HFFc6 (cell line): ENCODE measurements around the gene LETM1. TPM values are rescaled to one million over a fixed set of nuclear protein-coding genes. Genes with fewer than 3 reads are reported as not detected.

Experiments used
- DNase-seq: peaks from one replicate; pipeline ENCODE4 v3.0.0-alpha.2; 2018
- H3K27ac Mint-ChIP-seq: 2 replicates; pipeline ENCODE4 v1.8.0; 2020; ENCODE audit warnings: mild to moderate bottlenecking, mixed read lengths
- H3K27me3 Mint-ChIP-seq: 2 replicates; pipeline ENCODE4 v1.8.0; 2021; ENCODE audit warnings: mild to moderate bottlenecking, moderate library complexity, mixed read lengths; ENCODE audit not compliant: insufficient read depth
- H3K36me3 Mint-ChIP-seq: 2 replicates; pipeline ENCODE4 v1.8.0; 2021; ENCODE audit warnings: low read depth, mixed read lengths
- H3K4me1 Mint-ChIP-seq: 2 replicates; pipeline ENCODE4 v1.8.0; 2020; ENCODE audit warnings: low read depth, mixed read lengths
- H3K4me3 Mint-ChIP-seq: 2 replicates; pipeline ENCODE4 v1.8.0; 2020; ENCODE audit warnings: mild to moderate bottlenecking, moderate library complexity, mixed read lengths
- H3K9me3 Mint-ChIP-seq: 2 replicates; pipeline ENCODE4 v1.8.0; 2020; ENCODE audit warnings: mild to moderate bottlenecking, mixed read lengths
- CTCF ChIP-seq: fragments of 200-600 bp; sonication (generic); IDR thresholded peaks from 2 replicates; pipeline ENCODE4 v1.5.0; 2021; ENCODE audit warnings: antibody characterized with exemption, mild to moderate bottlenecking
- total RNA-seq, 6 experiments: library from RNA; stranded (reverse); fragmentation: NEBNext Ultra II Directional; extraction: Animal tissue kit (Norgen Biotek cat#: 25700); gene quantifications; 2 replicates in 1 of 6; 3 replicates in 5 of 6; pipeline ENCODE4 v1.2.3, GENCODE V29; 2021

Gene LETM1
- total RNA-seq, 6 experiments from 2014 or later, result 47.4 to 64.0 (median 53.3) TPM

GRCh38 chr4:1775731-1776500, 80.0 kb downstream of the LETM1 start:
- H3K27ac Mint-ChIP-seq, result no peak overlapping the region
- no peaks in the 10 kb centered on the region for H3K4me1 Mint-ChIP-seq
- no peak for TF ChIP-seq CTCF
- no peak overlapping the region for H3K4me3 Mint-ChIP-seq
- H3K27me3 Mint-ChIP-seq, result peaks cover 4% of the 10 kb centered on the region
- no peaks in the 10 kb centered on the region for H3K36me3 Mint-ChIP-seq
- peak; percentile 48 for DNase-seq
- no peaks in the 10 kb centered on the region for H3K9me3 Mint-ChIP-seq

- TF ChIP-seq CTCF, result no peak
- no peak overlapping the region for H3K4me3 Mint-ChIP-seq
Observed at GRCh38 chr4:1773754-1774153, 82.2 kb downstream of the LETM1 start.

GRCh38 chr4:1772853-1773538, 83.0 kb downstream of the LETM1 start:
- no peak for TF ChIP-seq CTCF
- Mint-ChIP-seq H3K27ac (no peak overlapping the region), H3K36me3 (no peaks in the 10 kb centered on the region), H3K4me1 (no peaks in the 10 kb centered on the region), H3K27me3 (peaks cover 2% of the 10 kb centered on the region; the same call in 1 of the 2 replicates), H3K9me3 (no peaks in the 10 kb centered on the region), H3K4me3 (no peak overlapping the region)
- DNase-seq, result no peak

More at GRCh38 chr4:1773754-1774153, 82.2 kb downstream of the LETM1 start:
- no peaks in the 10 kb centered on the region for H3K9me3 Mint-ChIP-seq
- no peaks in the 10 kb centered on the region for H3K36me3 Mint-ChIP-seq
- no peak overlapping the region for H3K27ac Mint-ChIP-seq
- peaks cover 2% of the 10 kb centered on the region; the same call in 1 of the 2 replicates for H3K27me3 Mint-ChIP-seq
- DNase-seq, result no peak
- H3K4me1 Mint-ChIP-seq, result no peaks in the 10 kb centered on the region

- no peaks in the 10 kb centered on the region for H3K9me3 Mint-ChIP-seq
- no peak overlapping the region for H3K27ac Mint-ChIP-seq
- H3K4me1 Mint-ChIP-seq, result no peaks in the 10 kb centered on the region
- no peak overlapping the region for H3K4me3 Mint-ChIP-seq
- peaks cover 2% of the 10 kb centered on the region; the same call in 1 of the 2 replicates for H3K27me3 Mint-ChIP-seq
- DNase-seq, result no peak
- no peaks in the 10 kb centered on the region for H3K36me3 Mint-ChIP-seq
- no peak for TF ChIP-seq CTCF
Observed at GRCh38 chr4:1771555-1772305, 84.2 kb downstream of the LETM1 start.

GRCh38 chr4:1770791-1771231, 85.1 kb downstream of the LETM1 start:
- no peak overlapping the region for H3K27ac Mint-ChIP-seq
- no peaks in the 10 kb centered on the region for H3K9me3 Mint-ChIP-seq

More at GRCh38 chr4:1770791-1771231, 85.1 kb downstream of the LETM1 start:
- Mint-ChIP-seq H3K4me1 (no peaks in the 10 kb centered on the region), H3K4me3 (no peak overlapping the region), H3K36me3 (no peaks in the 10 kb centered on the region), H3K27me3 (peaks cover 2% of the 10 kb centered on the region; the same call in 1 of the 2 replicates)
- no peak for TF ChIP-seq CTCF
- no peak for DNase-seq
